SK-N-SH (cell line): ENCODE results near the gene FTL. TPM values are rescaled to one million over a fixed set of nuclear protein-coding genes. Genes with fewer than 3 reads are reported as not detected.

ENCODE experiments used
- CTCF ChIA-PET: fragments of 300-600, 350-600 bp; formaldehyde crosslinking; extraction: SDS; loops from one replicate; lab custom pipeline; 2021; lab: Yijun Ruan, JAX
- POLR2A ChIA-PET: fragments of 350-600 bp; sonication (Branson Sonifier 250); formaldehyde crosslinking; extraction: SDS; loops from one replicate; lab custom pipeline; 2020; ENCODE audit warnings: antibody characterized with exemption, inconsistent platforms; lab: Yijun Ruan, JAX
- DNase-seq: peaks from one replicate; pipeline ENCODE4 v3.0.0; 2012
- H2AFZ ChIP-seq: fragments of 200-600 bp; sonication (generic); 2 replicates; pipeline ENCODE4 v1.8.1; 2016; ENCODE audit warnings: antibody characterized with exemption, mild to moderate bottlenecking, low read depth
- H3F3A ChIP-seq: fragments of 200-600 bp; sonication (generic); replicated peaks from 2 replicates; pipeline ENCODE3; 2016; ENCODE audit warnings: antibody characterized with exemption, mild to moderate bottlenecking; ENCODE audit not compliant: insufficient read depth
- H3K27ac ChIP-seq, 2 experiments: fragments of 200-500 bp in 1 of 2; fragments of 200-600 bp in 1 of 2; sonication (Bioruptor generic) in 1 of 2; sonication (generic), shearing (Covaris generic) in 1 of 2; 2 replicates each; pipeline versions ENCODE4 v1.5.1 to v1.6.1; 2014 to 2016; ENCODE audit warnings: low read depth in 2 of 2, inconsistent platforms in 1 of 2, low read length in 1 of 2, mild to moderate bottlenecking in 1 of 2, mixed read lengths in 1 of 2
- H3K27me3 ChIP-seq: fragments of 200-600 bp; sonication (generic), shearing (Covaris generic); 2 replicates; pipeline ENCODE4 v1.6.1; 2016; ENCODE audit warnings: mixed run types; ENCODE audit not compliant: insufficient read depth
- H3K36me3 ChIP-seq, 2 experiments: fragments of 200-500 bp in 1 of 2; fragments of 200-600 bp in 1 of 2; sonication (Bioruptor generic) in 1 of 2; sonication (generic) in 1 of 2; replicated peaks in 1 of 2; 2 replicates each; pipeline versions ENCODE3 to v1.5.1; 2014 to 2016; ENCODE audit warnings: low read length in 1 of 2, mild to moderate bottlenecking in 1 of 2; ENCODE audit not compliant: insufficient read depth in 2 of 2, control insufficient read depth in 1 of 2
- H3K4me1 ChIP-seq, 2 experiments: fragments of 200-500 bp in 1 of 2; fragments of 200-600 bp in 1 of 2; sonication (Bioruptor generic) in 1 of 2; sonication (generic), shearing (Covaris generic) in 1 of 2; 2 replicates each; pipeline versions ENCODE4 v1.5.1 to v1.6.1; 2014 to 2016; ENCODE audit warnings: low read depth in 1 of 2, low read length in 1 of 2, mixed run types in 1 of 2; ENCODE audit not compliant: insufficient read depth in 2 of 2, control insufficient read depth in 1 of 2
- H3K4me2 ChIP-seq: fragments of 200-600 bp; sonication (generic), shearing (Covaris generic); 2 replicates; pipeline ENCODE4 v1.6.1; 2017; ENCODE audit warnings: mixed run types
- H3K4me3 ChIP-seq, 2 experiments: fragments of 200-500 bp in 1 of 2; fragments of 200-600 bp in 1 of 2; sonication (Bioruptor generic) in 1 of 2; sonication (generic), shearing (Covaris generic) in 1 of 2; 2 replicates each; pipeline versions ENCODE4 v1.5.1 to v1.8.1; 2014 to 2016; ENCODE audit warnings: low read depth in 2 of 2, inconsistent platforms in 1 of 2, low read length in 1 of 2, mild to moderate bottlenecking in 1 of 2, mixed read lengths in 1 of 2, moderate library complexity in 1 of 2
- H3K79me2 ChIP-seq: fragments of 200-600 bp; sonication (generic); 2 replicates; pipeline ENCODE4 v1.8.1; 2017; ENCODE audit warnings: mild to moderate bottlenecking; ENCODE audit not compliant: insufficient read depth
- H3K9ac ChIP-seq: fragments of 200-600 bp; sonication (generic); 2 replicates; pipeline ENCODE4 v1.6.1; 2017; ENCODE audit warnings: mixed run types
- H3K9me2 ChIP-seq: fragments of 200-600 bp; sonication (generic); 2 replicates; pipeline ENCODE4 v1.6.1; 2017; ENCODE audit warnings: mixed run types
- H3K9me3 ChIP-seq: fragments of 200-600 bp; sonication (generic); 2 replicates; pipeline ENCODE4 v1.6.1; 2017; ENCODE audit warnings: mixed run types, mild to moderate bottlenecking, moderate library complexity
- H4K20me1 ChIP-seq: fragments of 200-600 bp; sonication (generic); 2 replicates; pipeline ENCODE4 v1.6.1; 2017; ENCODE audit warnings: mild to moderate bottlenecking, mixed run types; ENCODE audit not compliant: insufficient read depth
- FOXJ3 ChIP-seq: sonication (generic); formaldehyde crosslinking; IDR thresholded peaks from 2 replicates; pipeline ENCODE4 v1.5.1; 2020; ENCODE audit warnings: mild to moderate bottlenecking, missing genetic modification reagents
- FOXM1 ChIP-seq: IDR thresholded peaks from 2 replicates; pipeline ENCODE4 v1.4.0; 2012; ENCODE audit warnings: low read depth, mild to moderate bottlenecking
- MAX ChIP-seq: IDR thresholded peaks from 2 replicates; pipeline ENCODE4 v1.4.0; 2012; ENCODE audit warnings: low read depth
- PBX3 ChIP-seq: IDR thresholded peaks from 2 replicates; pipeline ENCODE4; 2012
- REST ChIP-seq: IDR thresholded peaks from 2 replicates; pipeline ENCODE4 v1.6.1; 2012; ENCODE audit warnings: mild to moderate bottlenecking, low read depth, low read length, moderate library complexity
- SMC3 ChIP-seq: IDR thresholded peaks from 2 replicates; pipeline ENCODE4 v1.6.1; 2012; ENCODE audit warnings: low read depth, low read length, improper control_type of control experiment
- USF1 ChIP-seq: IDR thresholded peaks from 2 replicates; pipeline ENCODE4 v1.4.0; 2012; ENCODE audit warnings: low read depth, borderline replicate concordance
- USF2 ChIP-seq: fragments of 150-350 bp; IDR thresholded peaks from 2 replicates; pipeline ENCODE4 v1.6.1; 2017; ENCODE audit warnings: antibody characterized with exemption, low read length, low read depth, borderline replicate concordance
- YY1 ChIP-seq: IDR thresholded peaks from 2 replicates; pipeline ENCODE4 v1.4.0; 2012; ENCODE audit warnings: low read depth, mild to moderate bottlenecking
- WGBS: methylation state at CpG from one replicate; pipeline ENCODE4 v1.1.6; 2017; ENCODE audit warnings: low lambda C conversion rate; 5-methylcytosine and 5-hydroxymethylcytosine counted together
- polyA plus RNA-seq, 3 experiments: library from polyadenylated mRNA; depleted of rRNA; stranded (reverse); fragments of >200 nt; gene quantifications; 2 replicates each; pipeline ENCODE4 v1.2.3, GENCODE V29; 2012

The FTL gene
- polyA plus RNA-seq, 1 of the 3 experiments (the other 2 are of a cell fraction), result 875 TPM

- POLR2A ChIA-PET, result no interaction called here
- CTCF ChIA-PET, result interaction anchor here (0.9 to 1.9 kb wide), 4 partner anchors 10 to 15 kb away, joined by 3 to 11 read pairs (median 6); no protein-coding TSS in a partner anchor
- WGBS, result 96% methylated on average over 3 of the region's 3 CpGs
Measured at GRCh38 chr19:48986211-48986610, 21.1 kb downstream of the FTL start.

GRCh38 chr19:48987323-48987722, 22.2 kb downstream of the FTL start:
- Histone ChIP-seq H3K36me3 (peaks cover 5 to 40% of the 10 kb centered on the region in 2 experiments), H3K27ac (no peak overlapping the region), H3K27me3 (no peaks in the 10 kb centered on the region), H3K79me2 (peaks cover 33% of the 10 kb centered on the region), H3K4me3 (no peak overlapping the region), H3K9me3 (no peaks in the 10 kb centered on the region), H3K4me1 (peaks cover 0 to 7% of the 10 kb centered on the region in 2 experiments; a peak in 1 of 4 replicates), H3K4me2 (no peak overlapping the region), H3F3A (peaks cover under 1% of the 10 kb centered on the region), H4K20me1 (no peaks in the 10 kb centered on the region), H2AFZ (no peak overlapping the region), H3K9me2 (no peaks in the 10 kb centered on the region), H3K9ac (no peak overlapping the region)
- 98% methylated on average over 5 of the region's 7 CpGs for WGBS
- TF ChIP-seq PBX3, result no peak
- TF ChIP-seq YY1, result no peak
- no peak for TF ChIP-seq REST
- TF ChIP-seq USF2, result no peak
- TF ChIP-seq MAX, result no peak
- TF ChIP-seq FOXM1, result no peak
- TF ChIP-seq FOXJ3 (CRISPR knock-in tag), result no peak
- ChIA-PET POLR2A (interaction anchor here (0.6 kb wide), 1 partner anchor 8 kb away, joined by 3 read pairs; no protein-coding TSS in a partner anchor), CTCF (interaction anchor here (0.9 to 1.9 kb wide), 5 partner anchors 11 to 248 kb away, joined by 3 to 11 read pairs (median 5); no protein-coding TSS in a partner anchor)
- no peak for DNase-seq

More at GRCh38 chr19:48986211-48986610, 21.1 kb downstream of the FTL start:
- Histone ChIP-seq H3K4me1 (no peaks in the 10 kb centered on the region), H3K4me3 (no peak overlapping the region), H3K36me3 (peaks cover 5 to 49% of the 10 kb centered on the region in 2 experiments), H3K79me2 (peaks cover 22% of the 10 kb centered on the region), H3K4me2 (no peak overlapping the region), H4K20me1 (no peaks in the 10 kb centered on the region), H3K9me3 (no peaks in the 10 kb centered on the region), H3F3A (no peaks in the 10 kb centered on the region), H3K9ac (no peak overlapping the region), H3K27ac (no peak overlapping the region), H3K9me2 (no peaks in the 10 kb centered on the region), H3K27me3 (no peaks in the 10 kb centered on the region), H2AFZ (no peak overlapping the region)
- TF ChIP-seq USF1, result no peak
- TF ChIP-seq SMC3, result no peak
- no peak for DNase-seq
